HepG2 (cell line): ENCODE data around the gene GANC. TPM values are rescaled to one million over a fixed set of nuclear protein-coding genes. Genes with fewer than 3 reads are reported as not detected.

Experiments used
- ATAC-seq: fragments of 200-7000 bp; cut with Tn5 transposase; 3 replicates; pipeline ENCODE4 v1.9.1; 2020; ENCODE audit warnings: mild to moderate bottlenecking, moderate library complexity
- BruUV-seq: library from RNA; stranded (reverse); fragments of 400-500 nt; replicated peaks from 2 replicates; lab custom pipeline; 2021; lab: Mats Ljungman, UMichigan
- CTCF ChIA-PET: fragments of 300-600 bp; formaldehyde crosslinking; extraction: SDS; loops from one replicate; lab custom pipeline; 2021; ENCODE audit warnings: low total read pairs, inconsistent platforms, low intra/inter-chr PET ratio; lab: Yijun Ruan, JAX
- POLR2A ChIA-PET: fragments of 350-600 bp; sonication (Branson Sonifier 250); formaldehyde crosslinking; loops from one replicate; lab custom pipeline; 2020; ENCODE audit warnings: antibody characterized with exemption, inconsistent platforms; lab: Yijun Ruan, JAX
- DNase-seq: peaks from one replicate; pipeline ENCODE4 v3.0.0-alpha.2; 2015; ENCODE audit warnings: low spot score
- FAIRE-seq: peaks from 3 replicates; lab custom pipeline; 2011; peaks lifted over from hg19 to GRCh38; lab: Jason Lieb, UNC
- H2AFZ ChIP-seq: one replicate; pipeline ENCODE4 v1.6.1; 2011; ENCODE audit warnings: low read length, inconsistent platforms
- H3K27ac ChIP-seq: fragments of 300-600 bp; 3 replicates; pipeline ENCODE4 v1.8.0; 2011; ENCODE audit warnings: mixed run types, mild to moderate bottlenecking, mixed read lengths, low read length, inconsistent platforms; ENCODE audit not compliant: insufficient read depth; ENCODE audit errors: extremely low read length
- H3K27me3 ChIP-seq, 2 experiments: fragments of 200-600 bp in 1 of 2; 2 replicates in 1 of 2; 3 replicates in 1 of 2; pipeline versions ENCODE4 v1.6.0 to v1.8.0; 2011; ENCODE audit warnings: low read length in 2 of 2, mild to moderate bottlenecking in 2 of 2, moderate library complexity in 2 of 2, inconsistent platforms in 1 of 2; ENCODE audit not compliant: insufficient read depth in 2 of 2, control insufficient read depth in 1 of 2
- H3K36me3 ChIP-seq, 2 experiments: fragments of 200-600 bp in 1 of 2; replicated peaks in 1 of 2; 2 replicates in 1 of 2; 3 replicates in 1 of 2; pipeline versions ENCODE4 v1.5.1 to v1.8.0; 2011; ENCODE audit warnings: low read length in 2 of 2, inconsistent platforms in 1 of 2; ENCODE audit not compliant: insufficient read depth in 2 of 2, control insufficient read depth in 1 of 2
- H3K4me1 ChIP-seq: 2 replicates; pipeline ENCODE4 v1.5.1; 2012; ENCODE audit warnings: low read length, inconsistent platforms; ENCODE audit not compliant: insufficient read depth
- H3K4me2 ChIP-seq: 2 replicates; pipeline ENCODE4 v1.6.0; 2011; ENCODE audit warnings: low read depth, low read length, inconsistent platforms
- H3K4me3 ChIP-seq, 3 experiments: fragments of 200-600 bp in 1 of 3; sonication (generic), shearing (Covaris generic) in 1 of 3; replicated peaks in 1 of 3; 2 replicates each; pipeline ENCODE4 v1.5.1; 2011 to 2016; ENCODE audit warnings: low read length in 3 of 3, inconsistent platforms in 2 of 3, low read depth in 2 of 3, mild to moderate bottlenecking in 2 of 3, control low read depth in 1 of 3, mixed read lengths in 1 of 3; ENCODE audit not compliant: insufficient read depth in 1 of 3
- H3K79me2 ChIP-seq: one replicate; pipeline ENCODE4 v1.6.1; 2011; ENCODE audit warnings: low read length, inconsistent platforms; ENCODE audit not compliant: insufficient read depth
- H3K9ac ChIP-seq: 2 replicates; pipeline ENCODE4 v1.6.0; 2011; ENCODE audit warnings: mild to moderate bottlenecking, low read depth, low read length, inconsistent platforms; ENCODE audit not compliant: insufficient read depth
- H3K9me3 ChIP-seq: 2 replicates; pipeline ENCODE4 v1.5.1; 2012; ENCODE audit warnings: mild to moderate bottlenecking, low read length
- H4K20me1 ChIP-seq: 2 replicates; pipeline ENCODE4 v1.6.0; 2011; ENCODE audit warnings: inconsistent platforms, mild to moderate bottlenecking, low read length, moderate library complexity; ENCODE audit not compliant: insufficient read depth
- ATF4 ChIP-seq, 2 experiments: fragments of 450-650 bp in 1 of 2; sonication (generic) in 1 of 2; formaldehyde crosslinking; IDR thresholded peaks; 2 replicates each; pipeline versions ENCODE4 v1.5.0 to v1.8.0; 2020 to 2022; ENCODE audit warnings: mild to moderate bottlenecking in 1 of 2, missing genetic modification reagents in 1 of 2
- HES4 ChIP-seq: sonication (generic); formaldehyde crosslinking; IDR thresholded peaks from 2 replicates; pipeline ENCODE4 v1.9.0; 2021; ENCODE audit warnings: mild to moderate bottlenecking, missing genetic modification reagents, borderline replicate concordance
- KDM3A ChIP-seq: IDR thresholded peaks from 2 replicates; pipeline ENCODE4 v1.6.1; 2018; ENCODE audit warnings: low read depth, missing compliant biosample characterization
- PBX2 ChIP-seq: IDR thresholded peaks from 2 replicates; pipeline ENCODE4 v1.6.1; 2016; ENCODE audit warnings: control low read depth
- ZC3H4 ChIP-seq: sonication (generic); formaldehyde crosslinking; IDR thresholded peaks from 2 replicates; pipeline ENCODE4 v1.4.0; 2020; ENCODE audit warnings: missing genetic modification reagents, borderline replicate concordance
- ZFAT ChIP-seq: sonication (generic); formaldehyde crosslinking; conservative IDR thresholded peaks from 2 replicates; pipeline ENCODE4 v1.8.1; 2023; ENCODE audit warnings: missing genetic modification reagents, inconsistent platforms
- ZNF576 ChIP-seq: sonication (generic); formaldehyde crosslinking; IDR thresholded peaks from 2 replicates; pipeline ENCODE4 v1.4.0; 2020; ENCODE audit warnings: mild to moderate bottlenecking, missing genetic modification reagents
- ZNF577 ChIP-seq: sonication (generic); formaldehyde crosslinking; IDR thresholded peaks from 2 replicates; pipeline ENCODE4 v1.4.0; 2020; ENCODE audit warnings: mild to moderate bottlenecking, low read depth, missing genetic modification reagents, borderline replicate concordance
- ZNF878 ChIP-seq: sonication (generic); formaldehyde crosslinking; IDR thresholded peaks from 2 replicates; pipeline ENCODE4 v1.8.1; 2023; ENCODE audit warnings: mild to moderate bottlenecking, missing genetic modification reagents, moderate library complexity
- WGBS: methylation state at CpG from one replicate; pipeline ENCODE4 v1.1.6; 2017; ENCODE audit warnings: low lambda C conversion rate; 5-methylcytosine and 5-hydroxymethylcytosine counted together
- in situ Hi-C: cut with HindIII; loops from 2 replicates; pipeline ENCODE4 v1.10.0; 2017; ENCODE audit warnings: low pct_unique_long_range_greater_than_20kb; ENCODE audit not compliant: extremely low pct_ligation_motif_present
- intact Hi-C: fragments of 100-400 bp; cut with micrococcal nuclease; formaldehyde crosslinking; loops from one replicate; pipeline ENCODE4 v1.10.0; 2022; ENCODE audit not compliant: unreplicated experiment
- polyA plus RNA-seq, 8 experiments: library from polyadenylated mRNA; depleted of rRNA in 3 of 8; stranded (reverse) in 7 of 8; unstranded in 1 of 8; fragments of >200 nt; fragmentation: Illumina TruSeq in 4 of 8; extraction: Trizol in 4 of 8; gene quantifications; 2 replicates each; pipeline versions ENCODE4 v1.2.1 to v1.2.3, GENCODE V29; 2011 to 2016; ENCODE audit warnings: low read depth in 4 of 8, missing spikeins in 1 of 8, mixed read lengths in 1 of 8; ENCODE audit not compliant: insufficient read depth in 1 of 8
- total RNA-seq, 5 experiments: library from RNA; depleted of rRNA; stranded (reverse); fragments of >200 nt; fragmentation: Illumina TruSeq; extraction: Trizol; gene quantifications; 2 replicates each; pipeline ENCODE4 v1.2.3, GENCODE V29; 2016; ENCODE audit warnings: low read depth in 1 of 5
- TF ChIP-seq, protein P1 (sequence below): sonication (generic); formaldehyde crosslinking; IDR thresholded peaks from 2 replicates; pipeline ENCODE4 v1.8.1; 2023; ENCODE audit warnings: missing genetic modification reagents, inconsistent platforms, borderline replicate concordance
- TF ChIP-seq, protein P2 (sequence below): sonication (generic); formaldehyde crosslinking; IDR thresholded peaks from 2 replicates; pipeline ENCODE4 v1.8.0; 2022; ENCODE audit warnings: mild to moderate bottlenecking, missing genetic modification reagents, borderline replicate concordance
- TF ChIP-seq, protein P3 (sequence below): sonication (generic); formaldehyde crosslinking; IDR thresholded peaks from 2 replicates; pipeline ENCODE4 v1.4.0; 2020; ENCODE audit warnings: missing genetic modification reagents; ENCODE audit errors: not compliant biosample characterization

Gene GANC
- total and polyA plus RNA-seq, 2 of the 13 experiments (the other 11 are each of a cell fraction or from before 2014, with no cell fraction given) = 17.0 to 21.0 TPM

- peaks cover 16% of the 10 kb centered on the region for H3K9me3 ChIP-seq
- no peaks in the 10 kb centered on the region for H3K79me2 ChIP-seq
- TF ChIP-seq ZFAT (CRISPR knock-in tag) (no peak), ZNF577 (no peak), PBX2 (CRISPR knock-in tag) (no peak)
- H3K4me1 ChIP-seq = peaks cover 14% of the 10 kb centered on the region
- no peaks in the 10 kb centered on the region for H3K36me3 ChIP-seq
- intact Hi-C loops (no loop called here), in situ Hi-C loops (no loop called here)
- H3K27ac ChIP-seq = no peak overlapping the region
- no TSS peak for BruUV-seq
- H3K4me2 ChIP-seq = no peak overlapping the region
- POLR2A ChIA-PET = no interaction called here
- no peak overlapping the region for H3K4me3 ChIP-seq
- no peak overlapping the region for H3K9ac ChIP-seq
- FAIRE-seq (no peak), DNase-seq (no peak), ATAC-seq (no peak)
- no peaks in the 10 kb centered on the region for H4K20me1 ChIP-seq
- WGBS = 32% methylated on average over 4 of the region's 4 CpGs
- CTCF ChIA-PET = no interaction called here
- H3K27me3 ChIP-seq = no peaks in the 10 kb centered on the region
- no peak overlapping the region for H2AFZ ChIP-seq
Measured at GRCh38 chr15:42375941-42376340, 102.9 kb downstream of the GANC start.

DNA sequence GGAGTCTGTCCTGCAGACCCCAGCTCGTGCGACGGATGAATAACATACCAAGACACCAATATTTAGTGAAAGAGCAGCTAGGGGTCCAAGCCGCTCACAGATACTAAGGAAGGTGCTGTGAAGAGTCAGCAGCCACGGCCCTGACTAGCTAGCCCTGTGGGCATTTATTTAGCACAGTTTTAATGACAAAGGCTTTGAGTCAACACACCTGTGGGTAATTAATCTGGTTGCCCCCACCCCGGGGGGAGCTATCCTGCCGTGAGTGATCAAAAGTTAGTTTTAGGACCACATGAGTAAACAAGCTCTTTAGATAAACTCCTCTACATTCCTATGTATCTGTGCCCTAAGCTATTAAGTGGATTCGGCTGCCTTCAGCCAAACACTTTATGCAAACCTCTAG is 105.0 kb downstream of the GANC start:
- no peak overlapping the region for H2AFZ ChIP-seq
- CTCF ChIA-PET = no interaction called here
- WGBS = 42% methylated on average over 8 of the region's 8 CpGs
- H3K9ac ChIP-seq = no peak overlapping the region
- ATAC-seq (no peak), DNase-seq (no peak), FAIRE-seq (no peak)
- no peaks in the 10 kb centered on the region for H3K79me2 ChIP-seq
- H3K9me3 ChIP-seq = peaks cover 16% of the 10 kb centered on the region
- H3K27ac ChIP-seq = no peak overlapping the region
- BruUV-seq = no TSS peak
- intact Hi-C loops (no loop called here), in situ Hi-C loops (no loop called here)
- H3K36me3 ChIP-seq = no peaks in the 10 kb centered on the region
- no peaks in the 10 kb centered on the region for H3K27me3 ChIP-seq
- POLR2A ChIA-PET = no interaction called here
- H3K4me1 ChIP-seq = peaks cover 7% of the 10 kb centered on the region; the same call in 1 of the 2 replicates
- no peaks in the 10 kb centered on the region for H4K20me1 ChIP-seq
- no peak overlapping the region for H3K4me2 ChIP-seq
- H3K4me3 ChIP-seq = no peak overlapping the region
- TF ChIP-seq ZNF878 (CRISPR knock-in tag) = no peak
- no peak for TF ChIP-seq ZNF576 (CRISPR knock-in tag)
- TF ChIP-seq KDM3A (CRISPR knock-in tag) = no peak
- TF ChIP-seq ZC3H4 = no peak
- no peak for TF ChIP-seq ATF4 (CRISPR knock-in tag; IDR thresholded peaks at IDR 0.05)
- TF ChIP-seq, protein P1, sequence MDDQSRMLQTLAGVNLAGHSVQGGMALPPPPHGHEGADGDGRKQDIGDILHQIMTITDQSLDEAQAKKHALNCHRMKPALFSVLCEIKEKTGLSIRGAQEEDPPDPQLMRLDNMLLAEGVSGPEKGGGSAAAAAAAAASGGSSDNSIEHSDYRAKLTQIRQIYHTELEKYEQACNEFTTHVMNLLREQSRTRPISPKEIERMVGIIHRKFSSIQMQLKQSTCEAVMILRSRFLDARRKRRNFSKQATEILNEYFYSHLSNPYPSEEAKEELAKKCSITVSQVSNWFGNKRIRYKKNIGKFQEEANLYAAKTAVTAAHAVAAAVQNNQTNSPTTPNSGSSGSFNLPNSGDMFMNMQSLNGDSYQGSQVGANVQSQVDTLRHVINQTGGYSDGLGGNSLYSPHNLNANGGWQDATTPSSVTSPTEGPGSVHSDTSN (CRISPR knock-in tag) = no peak
- TF ChIP-seq, protein P2, sequence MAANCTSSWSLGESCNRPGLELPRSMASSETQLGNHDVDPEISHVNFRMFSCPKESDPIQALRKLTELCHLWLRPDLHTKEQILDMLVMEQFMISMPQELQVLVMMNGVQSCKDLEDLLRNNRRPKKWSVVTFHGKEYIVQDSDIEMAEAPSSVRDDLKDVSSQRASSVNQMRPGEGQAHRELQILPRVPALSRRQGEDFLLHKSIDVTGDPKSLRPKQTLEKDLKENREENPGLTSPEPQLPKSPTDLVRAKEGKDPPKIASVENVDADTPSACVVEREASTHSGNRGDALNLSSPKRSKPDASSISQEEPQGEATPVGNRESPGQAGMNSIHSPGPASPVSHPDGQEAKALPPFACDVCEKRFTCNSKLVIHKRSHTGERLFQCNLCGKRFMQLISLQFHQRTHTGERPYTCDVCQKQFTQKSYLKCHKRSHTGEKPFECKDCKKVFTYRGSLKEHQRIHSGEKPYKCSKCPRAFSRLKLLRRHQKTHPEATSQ = no peak
- no peak for TF ChIP-seq HES4 (CRISPR knock-in tag)
- TF ChIP-seq, protein P3, sequence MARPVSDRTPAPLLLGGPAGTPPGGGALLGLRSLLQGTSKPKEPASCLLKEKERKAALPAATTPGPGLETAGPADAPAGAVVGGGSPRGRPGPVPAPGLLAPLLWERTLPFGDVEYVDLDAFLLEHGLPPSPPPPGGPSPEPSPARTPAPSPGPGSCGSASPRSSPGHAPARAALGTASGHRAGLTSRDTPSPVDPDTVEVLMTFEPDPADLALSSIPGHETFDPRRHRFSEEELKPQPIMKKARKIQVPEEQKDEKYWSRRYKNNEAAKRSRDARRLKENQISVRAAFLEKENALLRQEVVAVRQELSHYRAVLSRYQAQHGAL = no peak
